GM13977 (cell line): ENCODE measurements around the gene PCDHB6.
"Not testable (repeated sequence)": the region's sequence is repeated elsewhere in the genome, so short reads cannot be mapped to it uniquely, and the experiment has no call there.

Source experiments
- DNase-seq: peaks from one replicate; pipeline ENCODE4 v3.0.0; 2012; ENCODE audit warnings: low spot score
- in situ Hi-C: fragments of 300-500 bp; cut with MboI; formaldehyde crosslinking; loops from one replicate; pipeline ENCODE4 v1.12.0; 2022; ENCODE audit warnings: low sequenced_read_pairs, low pct_unique_long_range_greater_than_20kb, mixed read lengths, inconsistent platforms; ENCODE audit not compliant: unreplicated experiment
- TF ChIP-seq, protein P1 (sequence below): IDR thresholded peaks from 2 replicates; pipeline ENCODE4 v1.5.1; 2012; ENCODE audit warnings: mild to moderate bottlenecking, control low read depth; ENCODE audit not compliant: insufficient read depth; ENCODE audit errors: extremely low read depth, missing control alignments

The PCDHB6 gene

DNA sequence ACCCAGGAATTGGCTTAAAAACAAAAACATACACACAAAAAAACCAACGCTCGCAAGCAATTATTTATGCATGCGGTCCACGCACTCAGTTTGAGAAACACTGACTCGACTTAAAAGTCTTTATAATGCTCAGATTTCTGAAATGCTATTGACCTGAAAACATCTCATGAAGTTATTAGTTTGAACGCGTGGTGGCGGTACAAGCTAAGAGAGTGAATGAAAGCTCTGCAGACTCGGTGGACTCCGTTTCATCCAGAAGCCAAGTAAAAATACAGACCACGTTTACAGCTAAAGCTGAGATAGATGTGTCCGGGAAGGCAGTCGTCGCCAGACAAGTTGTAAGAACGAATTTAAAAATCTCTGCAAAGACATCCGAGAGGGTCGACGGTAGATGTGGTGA, at the start of gene PCDHB6:
PCDHB6 (plus strand) TSS at position 246 of the 400 bp plus-strand sequence. CDS start 201 bp downstream, outside the sequence.
- TF ChIP-seq, protein P1, sequence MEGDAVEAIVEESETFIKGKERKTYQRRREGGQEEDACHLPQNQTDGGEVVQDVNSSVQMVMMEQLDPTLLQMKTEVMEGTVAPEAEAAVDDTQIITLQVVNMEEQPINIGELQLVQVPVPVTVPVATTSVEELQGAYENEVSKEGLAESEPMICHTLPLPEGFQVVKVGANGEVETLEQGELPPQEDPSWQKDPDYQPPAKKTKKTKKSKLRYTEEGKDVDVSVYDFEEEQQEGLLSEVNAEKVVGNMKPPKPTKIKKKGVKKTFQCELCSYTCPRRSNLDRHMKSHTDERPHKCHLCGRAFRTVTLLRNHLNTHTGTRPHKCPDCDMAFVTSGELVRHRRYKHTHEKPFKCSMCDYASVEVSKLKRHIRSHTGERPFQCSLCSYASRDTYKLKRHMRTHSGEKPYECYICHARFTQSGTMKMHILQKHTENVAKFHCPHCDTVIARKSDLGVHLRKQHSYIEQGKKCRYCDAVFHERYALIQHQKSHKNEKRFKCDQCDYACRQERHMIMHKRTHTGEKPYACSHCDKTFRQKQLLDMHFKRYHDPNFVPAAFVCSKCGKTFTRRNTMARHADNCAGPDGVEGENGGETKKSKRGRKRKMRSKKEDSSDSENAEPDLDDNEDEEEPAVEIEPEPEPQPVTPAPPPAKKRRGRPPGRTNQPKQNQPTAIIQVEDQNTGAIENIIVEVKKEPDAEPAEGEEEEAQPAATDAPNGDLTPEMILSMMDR: peak; percentile 28
- in situ Hi-C loops: no loop called here
- no peak for DNase-seq

DNA sequence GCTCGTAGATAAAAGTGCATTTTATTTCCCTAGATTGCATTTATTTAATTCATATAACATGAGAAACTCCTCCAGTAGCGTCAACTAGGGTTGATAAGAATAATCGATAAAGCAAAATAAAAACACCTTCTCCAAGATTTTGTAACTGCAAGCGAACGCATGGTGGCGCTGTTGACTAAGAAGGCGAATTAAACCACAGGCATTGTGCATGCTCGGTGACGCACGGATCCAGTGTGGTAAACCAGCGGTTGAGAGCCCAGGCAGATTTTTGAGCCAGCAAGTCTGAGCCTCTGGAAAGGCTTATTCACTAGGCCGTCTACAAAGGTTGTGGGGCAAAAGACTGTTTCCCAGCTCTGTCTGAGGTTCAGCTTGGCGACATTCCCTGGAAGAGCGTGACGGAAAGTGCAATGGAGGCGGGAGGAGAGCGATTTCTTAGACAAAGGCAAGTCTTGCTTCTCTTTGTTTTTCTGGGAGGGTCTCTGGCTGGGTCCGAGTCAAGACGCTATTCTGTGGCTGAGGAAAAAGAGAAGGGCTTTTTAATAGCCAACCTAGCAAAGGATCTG, 49.5 kb upstream of the PCDHB6 start, which contains the start of gene PCDHB3:
PCDHB3 (plus strand) TSS at position 231 of the 563 bp plus-strand sequence; CDS start at position 408, 177 bp downstream.
- TF ChIP-seq, protein P1: peak; percentile 17
- in situ Hi-C loops: no loop called here
- DNase-seq: no peak

GRCh38 chr5:141101059-141101458, 48.8 kb upstream of the PCDHB6 start:
- in situ Hi-C loops: no loop called here
- TF ChIP-seq, protein P1: no peak
- no peak for DNase-seq

DNA sequence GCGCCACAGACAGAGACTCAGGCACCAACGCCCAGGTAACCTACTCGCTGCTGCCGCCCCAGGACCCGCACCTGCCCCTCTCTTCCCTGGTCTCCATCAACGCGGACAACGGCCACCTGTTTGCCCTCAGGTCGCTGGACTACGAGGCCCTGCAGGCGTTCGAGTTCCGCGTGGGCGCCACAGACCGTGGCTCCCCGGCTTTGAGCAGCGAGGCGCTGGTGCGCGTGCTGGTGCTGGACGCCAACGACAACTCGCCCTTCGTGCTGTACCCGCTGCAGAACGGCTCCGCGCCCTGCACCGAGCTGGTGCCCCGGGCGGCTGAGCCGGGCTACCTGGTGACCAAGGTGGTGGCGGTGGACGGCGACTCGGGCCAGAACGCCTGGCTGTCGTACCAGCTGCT, 47.8 kb upstream of the PCDHB6 start:
- in situ Hi-C loops, DNase-seq: not testable (repeated sequence)

GRCh38 chr5:141102471-141102870, 47.4 kb upstream of the PCDHB6 start:
- in situ Hi-C loops, DNase-seq: not testable (repeated sequence)

DNA sequence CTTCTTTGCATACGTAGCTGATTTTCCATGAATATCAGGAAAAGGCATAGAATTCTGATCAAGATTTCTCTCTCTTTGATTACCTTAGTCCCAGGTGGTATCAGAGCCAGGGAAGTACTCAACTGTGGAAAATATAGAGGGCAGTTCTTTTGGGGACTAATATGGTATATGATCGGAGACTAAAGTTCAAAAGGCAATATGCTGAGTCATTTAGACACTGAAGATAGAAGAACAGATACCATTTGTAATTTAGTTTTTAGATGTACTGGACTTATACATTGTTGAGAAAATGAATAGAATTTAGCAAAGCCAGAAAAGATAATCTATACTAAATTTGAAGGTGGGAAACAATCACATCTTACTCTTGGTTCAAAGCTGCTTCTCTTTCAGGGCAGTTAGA, 44.5 kb upstream of the PCDHB6 start:
- in situ Hi-C loops: no loop called here
- no peak for DNase-seq
- TF ChIP-seq, protein P1: no peak

GRCh38 chr5:141119250-141119649, 30.6 kb upstream of the PCDHB6 start:
- TF ChIP-seq, protein P1: no peak
- in situ Hi-C loops: no loop called here

DNA sequence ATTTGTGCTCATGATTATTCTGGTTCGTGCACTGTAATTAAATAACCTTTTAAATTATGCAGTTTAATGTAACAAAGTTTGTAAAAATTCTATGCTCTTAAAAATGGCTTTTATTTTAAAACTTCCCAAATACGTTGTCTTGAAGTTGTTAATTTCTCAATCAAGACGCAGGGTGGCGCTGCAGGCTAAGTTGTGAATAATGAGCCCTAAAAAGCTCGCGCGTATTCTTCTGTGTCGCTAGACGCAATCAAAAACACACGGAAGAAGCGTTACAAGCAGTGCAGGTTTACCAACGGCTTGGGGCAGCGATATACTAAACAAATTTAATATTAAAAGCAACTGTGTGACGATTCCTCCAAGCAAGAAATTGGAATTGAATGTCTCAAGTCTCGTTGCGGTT, 28.3 kb upstream of the PCDHB6 start, which contains the start of gene PCDHB4:
PCDHB4 (plus strand) TSS at position 256 of the 400 bp plus-strand sequence. CDS start 181 bp downstream, outside the sequence.
- TF ChIP-seq, protein P1: no peak
- DNase-seq: no peak
- in situ Hi-C loops: no loop called here

More at GRCh38 chr5:141119250-141119649, 30.6 kb upstream of the PCDHB6 start:
- no peak for DNase-seq
